ENCODE data around the gene APEH.

DNA sequence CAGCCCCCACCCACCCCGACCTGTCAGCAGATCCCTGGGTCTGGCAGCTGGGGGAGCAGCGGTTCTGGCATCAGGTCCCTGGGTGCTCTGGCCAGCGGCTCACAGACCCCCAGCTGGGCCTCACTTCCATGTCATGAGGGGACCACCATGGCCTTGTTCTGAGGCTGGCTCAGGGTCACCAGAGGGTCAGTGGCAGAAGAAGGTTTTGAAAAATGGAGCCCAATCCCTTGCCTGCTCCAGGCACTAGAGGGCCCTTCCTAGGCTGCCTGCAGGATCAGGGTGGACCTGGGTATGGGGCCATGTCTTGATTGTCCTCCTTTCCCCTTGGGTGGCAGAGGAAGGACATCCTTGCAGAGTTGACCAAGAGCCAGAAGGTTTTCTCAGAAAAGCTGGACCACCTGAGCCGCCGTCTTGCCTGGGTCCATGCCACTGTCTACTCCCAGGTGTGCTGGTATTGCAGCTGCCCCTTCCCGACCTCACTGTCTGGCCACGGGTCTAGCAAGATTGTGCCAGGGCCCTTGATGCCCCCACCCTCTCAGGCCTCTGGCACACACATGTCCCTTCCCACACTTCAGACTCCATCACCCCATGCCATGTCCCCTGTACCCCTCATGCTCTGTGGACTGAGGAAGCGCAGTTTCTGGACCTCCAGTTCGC, 32.4 kb downstream of the APEH start:
- TF ChIP-seq, protein P1, sequence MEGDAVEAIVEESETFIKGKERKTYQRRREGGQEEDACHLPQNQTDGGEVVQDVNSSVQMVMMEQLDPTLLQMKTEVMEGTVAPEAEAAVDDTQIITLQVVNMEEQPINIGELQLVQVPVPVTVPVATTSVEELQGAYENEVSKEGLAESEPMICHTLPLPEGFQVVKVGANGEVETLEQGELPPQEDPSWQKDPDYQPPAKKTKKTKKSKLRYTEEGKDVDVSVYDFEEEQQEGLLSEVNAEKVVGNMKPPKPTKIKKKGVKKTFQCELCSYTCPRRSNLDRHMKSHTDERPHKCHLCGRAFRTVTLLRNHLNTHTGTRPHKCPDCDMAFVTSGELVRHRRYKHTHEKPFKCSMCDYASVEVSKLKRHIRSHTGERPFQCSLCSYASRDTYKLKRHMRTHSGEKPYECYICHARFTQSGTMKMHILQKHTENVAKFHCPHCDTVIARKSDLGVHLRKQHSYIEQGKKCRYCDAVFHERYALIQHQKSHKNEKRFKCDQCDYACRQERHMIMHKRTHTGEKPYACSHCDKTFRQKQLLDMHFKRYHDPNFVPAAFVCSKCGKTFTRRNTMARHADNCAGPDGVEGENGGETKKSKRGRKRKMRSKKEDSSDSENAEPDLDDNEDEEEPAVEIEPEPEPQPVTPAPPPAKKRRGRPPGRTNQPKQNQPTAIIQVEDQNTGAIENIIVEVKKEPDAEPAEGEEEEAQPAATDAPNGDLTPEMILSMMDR (IDR thresholded peaks at IDR 0.05) = no peak
- TF ChIP-seq POLR2A (IDR thresholded peaks at IDR 0.05) = no peak

Measured in adrenal gland (tissue), 5 donors.